SK-N-SH (cell line): ENCODE results near the gene SSC4D. TPM values are rescaled to one million over a fixed set of nuclear protein-coding genes. Genes with fewer than 3 reads are reported as not detected.
"Not testable (repeated sequence)": the region's sequence is repeated elsewhere in the genome, so short reads cannot be mapped to it uniquely, and the experiment has no call there.

Source experiments
- CTCF ChIA-PET: fragments of 300-600, 350-600 bp; formaldehyde crosslinking; extraction: SDS; loops from one replicate; lab custom pipeline; 2021; lab: Yijun Ruan, JAX
- POLR2A ChIA-PET: fragments of 350-600 bp; sonication (Branson Sonifier 250); formaldehyde crosslinking; extraction: SDS; loops from one replicate; lab custom pipeline; 2020; ENCODE audit warnings: antibody characterized with exemption, inconsistent platforms; lab: Yijun Ruan, JAX
- DNase-seq: peaks from one replicate; pipeline ENCODE4 v3.0.0; 2012
- H2AFZ ChIP-seq: fragments of 200-600 bp; sonication (generic); 2 replicates; pipeline ENCODE4 v1.8.1; 2016; ENCODE audit warnings: antibody characterized with exemption, mild to moderate bottlenecking, low read depth
- H3F3A ChIP-seq: fragments of 200-600 bp; sonication (generic); replicated peaks from 2 replicates; pipeline ENCODE3; 2016; ENCODE audit warnings: antibody characterized with exemption, mild to moderate bottlenecking; ENCODE audit not compliant: insufficient read depth
- H3K27ac ChIP-seq, 2 experiments: fragments of 200-500 bp in 1 of 2; fragments of 200-600 bp in 1 of 2; sonication (Bioruptor generic) in 1 of 2; sonication (generic), shearing (Covaris generic) in 1 of 2; 2 replicates each; pipeline versions ENCODE4 v1.5.1 to v1.6.1; 2014 to 2016; ENCODE audit warnings: low read depth in 2 of 2, inconsistent platforms in 1 of 2, low read length in 1 of 2, mild to moderate bottlenecking in 1 of 2, mixed read lengths in 1 of 2
- H3K27me3 ChIP-seq: fragments of 200-600 bp; sonication (generic), shearing (Covaris generic); 2 replicates; pipeline ENCODE4 v1.6.1; 2016; ENCODE audit warnings: mixed run types; ENCODE audit not compliant: insufficient read depth
- H3K36me3 ChIP-seq, 2 experiments: fragments of 200-500 bp in 1 of 2; fragments of 200-600 bp in 1 of 2; sonication (Bioruptor generic) in 1 of 2; sonication (generic) in 1 of 2; replicated peaks in 1 of 2; 2 replicates each; pipeline versions ENCODE3 to v1.5.1; 2014 to 2016; ENCODE audit warnings: low read length in 1 of 2, mild to moderate bottlenecking in 1 of 2; ENCODE audit not compliant: insufficient read depth in 2 of 2, control insufficient read depth in 1 of 2
- H3K4me1 ChIP-seq, 2 experiments: fragments of 200-500 bp in 1 of 2; fragments of 200-600 bp in 1 of 2; sonication (Bioruptor generic) in 1 of 2; sonication (generic), shearing (Covaris generic) in 1 of 2; 2 replicates each; pipeline versions ENCODE4 v1.5.1 to v1.6.1; 2014 to 2016; ENCODE audit warnings: low read depth in 1 of 2, low read length in 1 of 2, mixed run types in 1 of 2; ENCODE audit not compliant: insufficient read depth in 2 of 2, control insufficient read depth in 1 of 2
- H3K4me2 ChIP-seq: fragments of 200-600 bp; sonication (generic), shearing (Covaris generic); 2 replicates; pipeline ENCODE4 v1.6.1; 2017; ENCODE audit warnings: mixed run types
- H3K4me3 ChIP-seq, 2 experiments: fragments of 200-500 bp in 1 of 2; fragments of 200-600 bp in 1 of 2; sonication (Bioruptor generic) in 1 of 2; sonication (generic), shearing (Covaris generic) in 1 of 2; 2 replicates each; pipeline versions ENCODE4 v1.5.1 to v1.8.1; 2014 to 2016; ENCODE audit warnings: low read depth in 2 of 2, inconsistent platforms in 1 of 2, low read length in 1 of 2, mild to moderate bottlenecking in 1 of 2, mixed read lengths in 1 of 2, moderate library complexity in 1 of 2
- H3K79me2 ChIP-seq: fragments of 200-600 bp; sonication (generic); 2 replicates; pipeline ENCODE4 v1.8.1; 2017; ENCODE audit warnings: mild to moderate bottlenecking; ENCODE audit not compliant: insufficient read depth
- H3K9ac ChIP-seq: fragments of 200-600 bp; sonication (generic); 2 replicates; pipeline ENCODE4 v1.6.1; 2017; ENCODE audit warnings: mixed run types
- H3K9me2 ChIP-seq: fragments of 200-600 bp; sonication (generic); 2 replicates; pipeline ENCODE4 v1.6.1; 2017; ENCODE audit warnings: mixed run types
- H3K9me3 ChIP-seq: fragments of 200-600 bp; sonication (generic); 2 replicates; pipeline ENCODE4 v1.6.1; 2017; ENCODE audit warnings: mixed run types, mild to moderate bottlenecking, moderate library complexity
- H4K20me1 ChIP-seq: fragments of 200-600 bp; sonication (generic); 2 replicates; pipeline ENCODE4 v1.6.1; 2017; ENCODE audit warnings: mild to moderate bottlenecking, mixed run types; ENCODE audit not compliant: insufficient read depth
- CHD2 ChIP-seq: fragments of 150-350 bp; IDR thresholded peaks from 2 replicates; pipeline ENCODE4 v1.6.1; 2018; ENCODE audit warnings: low read length; ENCODE audit not compliant: partially characterized antibody
- EP300 ChIP-seq, 2 experiments: IDR thresholded peaks; 2 replicates each; pipeline versions ENCODE4 v1.4.0 to v1.6.1; 2012; ENCODE audit warnings: borderline replicate concordance in 1 of 2, low read depth in 1 of 2, low read length in 1 of 2
- FOSL2 ChIP-seq: IDR thresholded peaks from 2 replicates; pipeline ENCODE4 v1.4.0; 2012; ENCODE audit warnings: low read depth, mild to moderate bottlenecking, moderate library complexity, borderline replicate concordance
- JUND ChIP-seq: IDR thresholded peaks from 2 replicates; pipeline ENCODE4 v1.4.0; 2012
- TCF12 ChIP-seq: IDR thresholded peaks from 2 replicates; pipeline ENCODE4 v1.4.0; 2012
- TEAD4 ChIP-seq: IDR thresholded peaks from 2 replicates; pipeline ENCODE4 v1.4.0; 2012; ENCODE audit warnings: mild to moderate bottlenecking, borderline replicate concordance; ENCODE audit not compliant: insufficient read depth
- YY1 ChIP-seq: IDR thresholded peaks from 2 replicates; pipeline ENCODE4 v1.4.0; 2012; ENCODE audit warnings: low read depth, mild to moderate bottlenecking
- WGBS: methylation state at CpG from one replicate; pipeline ENCODE4 v1.1.6; 2017; ENCODE audit warnings: low lambda C conversion rate; 5-methylcytosine and 5-hydroxymethylcytosine counted together
- polyA plus RNA-seq, 3 experiments: library from polyadenylated mRNA; depleted of rRNA; stranded (reverse); fragments of >200 nt; gene quantifications; 2 replicates each; pipeline ENCODE4 v1.2.3, GENCODE V29; 2012
- TF ChIP-seq, protein P1 (sequence below): IDR thresholded peaks from 2 replicates; pipeline ENCODE4 v1.6.1; 2012; ENCODE audit warnings: mild to moderate bottlenecking, low read depth, low read length, moderate library complexity
- TF ChIP-seq, protein P2 (sequence below): IDR thresholded peaks from 2 replicates; pipeline ENCODE4 v1.4.0; 2012; ENCODE audit warnings: low read depth
- TF ChIP-seq, protein P3 (sequence below): IDR thresholded peaks from 2 replicates; pipeline ENCODE4; 2012

The SSC4D gene
- polyA plus RNA-seq, 1 of the 3 experiments (the other 2 are of a cell fraction), result 2.0 TPM

DNA sequence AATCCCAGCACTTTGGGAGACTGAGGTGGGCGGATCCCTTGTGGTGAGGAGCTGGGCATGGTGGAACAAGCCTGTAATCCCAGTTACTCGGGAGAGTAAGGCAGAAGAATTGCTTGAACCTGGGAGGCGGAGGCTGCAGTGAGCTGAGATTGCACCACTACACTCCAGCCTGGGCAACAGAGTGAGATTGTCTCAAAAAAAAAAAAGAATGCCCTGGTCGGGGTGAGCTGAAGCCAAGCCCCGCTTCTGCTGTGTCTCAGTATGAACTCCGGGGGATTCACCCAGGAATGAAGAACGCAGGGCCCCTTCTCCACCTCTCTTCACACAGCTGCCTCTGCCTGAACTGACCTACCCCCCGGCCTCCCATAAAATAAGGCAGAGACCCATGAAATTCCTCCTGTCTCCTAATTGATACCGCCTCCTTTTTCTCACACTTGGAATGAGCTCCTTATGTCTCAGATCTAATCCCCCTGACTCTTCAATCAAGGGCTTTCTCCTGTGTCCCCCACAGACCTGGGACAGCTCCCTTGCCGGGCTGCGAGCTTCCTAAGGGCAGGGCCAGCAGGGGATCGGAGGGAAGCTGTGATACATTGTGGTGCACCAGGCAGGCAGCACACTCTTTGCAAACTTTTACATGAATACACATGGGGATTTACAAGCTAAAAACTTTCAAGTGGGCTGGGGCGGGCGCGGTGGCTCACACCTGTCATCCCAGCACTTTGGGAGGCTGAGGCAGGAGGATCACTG, 14.3 kb upstream of the SSC4D start:
- no peaks in the 10 kb centered on the region for H3K4me1 ChIP-seq
- H2AFZ ChIP-seq, result no peak overlapping the region
- no peaks in the 10 kb centered on the region for H3K27me3 ChIP-seq
- H3F3A ChIP-seq, result peaks cover 13% of the 10 kb centered on the region
- DNase-seq, result no peak
- H3K4me3 ChIP-seq, result no peak overlapping the region
- no peak for TF ChIP-seq CHD2
- TF ChIP-seq, protein P1, sequence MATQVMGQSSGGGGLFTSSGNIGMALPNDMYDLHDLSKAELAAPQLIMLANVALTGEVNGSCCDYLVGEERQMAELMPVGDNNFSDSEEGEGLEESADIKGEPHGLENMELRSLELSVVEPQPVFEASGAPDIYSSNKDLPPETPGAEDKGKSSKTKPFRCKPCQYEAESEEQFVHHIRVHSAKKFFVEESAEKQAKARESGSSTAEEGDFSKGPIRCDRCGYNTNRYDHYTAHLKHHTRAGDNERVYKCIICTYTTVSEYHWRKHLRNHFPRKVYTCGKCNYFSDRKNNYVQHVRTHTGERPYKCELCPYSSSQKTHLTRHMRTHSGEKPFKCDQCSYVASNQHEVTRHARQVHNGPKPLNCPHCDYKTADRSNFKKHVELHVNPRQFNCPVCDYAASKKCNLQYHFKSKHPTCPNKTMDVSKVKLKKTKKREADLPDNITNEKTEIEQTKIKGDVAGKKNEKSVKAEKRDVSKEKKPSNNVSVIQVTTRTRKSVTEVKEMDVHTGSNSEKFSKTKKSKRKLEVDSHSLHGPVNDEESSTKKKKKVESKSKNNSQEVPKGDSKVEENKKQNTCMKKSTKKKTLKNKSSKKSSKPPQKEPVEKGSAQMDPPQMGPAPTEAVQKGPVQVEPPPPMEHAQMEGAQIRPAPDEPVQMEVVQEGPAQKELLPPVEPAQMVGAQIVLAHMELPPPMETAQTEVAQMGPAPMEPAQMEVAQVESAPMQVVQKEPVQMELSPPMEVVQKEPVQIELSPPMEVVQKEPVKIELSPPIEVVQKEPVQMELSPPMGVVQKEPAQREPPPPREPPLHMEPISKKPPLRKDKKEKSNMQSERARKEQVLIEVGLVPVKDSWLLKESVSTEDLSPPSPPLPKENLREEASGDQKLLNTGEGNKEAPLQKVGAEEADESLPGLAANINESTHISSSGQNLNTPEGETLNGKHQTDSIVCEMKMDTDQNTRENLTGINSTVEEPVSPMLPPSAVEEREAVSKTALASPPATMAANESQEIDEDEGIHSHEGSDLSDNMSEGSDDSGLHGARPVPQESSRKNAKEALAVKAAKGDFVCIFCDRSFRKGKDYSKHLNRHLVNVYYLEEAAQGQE, result peak; percentile 83
- WGBS, result 87% methylated on average over 15 of the region's 15 CpGs
- H3K9ac ChIP-seq, result no peak overlapping the region
- no peak overlapping the region for H3K27ac ChIP-seq
- H3K4me2 ChIP-seq, result no peak overlapping the region
- ChIA-PET CTCF (interaction anchor here (0.8 kb wide), 2 partner anchors 13 to 91 kb away, joined by 3 read pairs; no protein-coding TSS in a partner anchor), POLR2A (no interaction called here)
- H3K79me2 ChIP-seq, result no peaks in the 10 kb centered on the region
- no peaks in the 10 kb centered on the region for H3K9me3 ChIP-seq
- H3K9me2 ChIP-seq, result no peaks in the 10 kb centered on the region
- no peaks in the 10 kb centered on the region for H4K20me1 ChIP-seq
- H3K36me3 ChIP-seq, result no peaks in the 10 kb centered on the region

DNA sequence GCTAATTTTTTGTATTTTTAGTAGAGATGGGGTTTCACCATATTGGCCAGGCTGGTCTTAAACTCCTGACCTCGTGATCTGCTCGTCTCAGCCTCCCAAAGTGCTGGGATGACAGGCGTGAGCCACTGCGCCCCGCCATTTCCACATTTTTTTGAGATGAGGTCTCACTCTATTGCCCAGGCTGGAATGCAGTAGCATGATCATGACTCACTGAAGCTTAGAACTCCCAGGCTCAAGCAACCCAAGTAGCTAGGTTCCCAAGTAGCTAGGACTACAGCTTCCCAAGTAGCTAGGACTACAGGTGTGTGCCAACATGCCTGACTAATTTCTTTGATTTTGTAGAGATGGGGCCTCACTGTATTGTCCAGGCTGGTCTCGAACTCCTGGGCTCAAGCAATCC, 11.6 kb upstream of the SSC4D start:
- TF ChIP-seq, protein P2, sequence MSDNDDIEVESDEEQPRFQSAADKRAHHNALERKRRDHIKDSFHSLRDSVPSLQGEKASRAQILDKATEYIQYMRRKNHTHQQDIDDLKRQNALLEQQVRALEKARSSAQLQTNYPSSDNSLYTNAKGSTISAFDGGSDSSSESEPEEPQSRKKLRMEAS, result peak; percentile 86
- TF ChIP-seq EP300 (IDR thresholded peaks at IDR 0.05; ENCODE audit: borderline replicate concordance in 1 of 2, low read depth in 1 of 2, low read length in 1 of 2) (peak in 1 of 2 experiments; percentile 40; a peak in 1 of 4 replicates), YY1 (peak; percentile 66), JUND (peak; percentile 97), TCF12 (peak; percentile 73), FOSL2 (peak; percentile 98), TEAD4 (peak; percentile 92)
- TF ChIP-seq, protein P3, sequence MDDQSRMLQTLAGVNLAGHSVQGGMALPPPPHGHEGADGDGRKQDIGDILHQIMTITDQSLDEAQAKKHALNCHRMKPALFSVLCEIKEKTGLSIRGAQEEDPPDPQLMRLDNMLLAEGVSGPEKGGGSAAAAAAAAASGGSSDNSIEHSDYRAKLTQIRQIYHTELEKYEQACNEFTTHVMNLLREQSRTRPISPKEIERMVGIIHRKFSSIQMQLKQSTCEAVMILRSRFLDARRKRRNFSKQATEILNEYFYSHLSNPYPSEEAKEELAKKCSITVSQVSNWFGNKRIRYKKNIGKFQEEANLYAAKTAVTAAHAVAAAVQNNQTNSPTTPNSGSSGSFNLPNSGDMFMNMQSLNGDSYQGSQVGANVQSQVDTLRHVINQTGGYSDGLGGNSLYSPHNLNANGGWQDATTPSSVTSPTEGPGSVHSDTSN, result peak; percentile 69
- H3K4me2 ChIP-seq, H3K9ac ChIP-seq, H3K4me1 ChIP-seq, H3K36me3 ChIP-seq, H3K4me3 ChIP-seq, H3K27me3 ChIP-seq, POLR2A ChIA-PET, CTCF ChIA-PET, H3K9me2 ChIP-seq, H3K9me3 ChIP-seq, H2AFZ ChIP-seq, H4K20me1 ChIP-seq, H3K79me2 ChIP-seq, DNase-seq: not testable (repeated sequence)
- Histone ChIP-seq H3F3A (peaks cover 13% of the 10 kb centered on the region), H3K27ac (peak overlapping the region in 1 of 2 experiments; percentile 78; a peak in 2 of 4 replicates)
- 15% methylated on average over 6 of the region's 6 CpGs for WGBS

DNA sequence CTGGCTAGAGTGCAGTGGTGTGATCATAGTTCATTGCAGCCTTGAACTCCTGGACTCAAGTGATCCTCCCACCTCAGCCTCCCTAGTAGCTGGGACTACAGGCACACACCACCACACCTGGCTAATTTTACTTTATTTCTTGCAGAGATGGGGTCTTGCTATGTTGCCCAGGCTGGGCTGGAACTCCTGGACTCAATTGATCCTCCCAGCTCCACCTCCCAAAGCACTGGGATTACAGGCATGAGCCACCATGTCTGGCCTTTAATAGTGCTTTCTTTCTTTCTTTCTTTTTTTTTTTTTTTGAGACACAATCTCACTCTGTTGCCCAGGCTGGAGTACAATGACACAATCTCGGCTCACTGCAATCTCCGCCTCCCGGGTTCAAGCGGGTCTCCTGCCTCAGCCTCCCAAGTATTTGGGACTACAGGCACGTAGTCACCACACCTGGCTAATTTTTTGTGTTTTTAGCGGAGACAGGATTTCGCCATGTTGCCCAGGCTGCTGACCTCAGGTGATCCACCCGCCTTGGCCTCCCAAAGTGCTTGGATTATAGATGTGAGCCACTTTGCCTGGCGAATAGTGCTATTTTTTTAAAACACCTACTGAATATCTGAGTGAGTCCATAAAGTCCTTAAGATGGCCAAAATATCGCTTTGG, 8.3 kb upstream of the SSC4D start:
- H3K9me2 ChIP-seq, H3K4me2 ChIP-seq, H3K27ac ChIP-seq, H4K20me1 ChIP-seq, H3K4me3 ChIP-seq, H3K79me2 ChIP-seq, DNase-seq, POLR2A ChIA-PET, H3K27me3 ChIP-seq, H3K9me3 ChIP-seq, CTCF ChIA-PET, H3K4me1 ChIP-seq, H3K9ac ChIP-seq, H2AFZ ChIP-seq, H3K36me3 ChIP-seq: not testable (repeated sequence)
- WGBS, result 96% methylated on average over 10 of the region's 10 CpGs
- peaks cover 13% of the 10 kb centered on the region for H3F3A ChIP-seq
